GM12892 (cell line): ENCODE data around the gene ALKBH8.

Experiments
- DNase-seq: peaks from one replicate; pipeline ENCODE4 v3.0.0; 2011; ENCODE audit not compliant: insufficient read length
- FAIRE-seq: peaks from 2 replicates; lab custom pipeline; 2011; peaks lifted over from hg19 to GRCh38; lab: Jason Lieb, UNC
- POLR2A ChIP-seq: IDR thresholded peaks from 2 replicates; pipeline ENCODE4 v1.6.1; 2011; ENCODE audit warnings: low read depth, low read length, control low read depth
- POLR2AphosphoS5 ChIP-seq: IDR thresholded peaks from 2 replicates; pipeline ENCODE4 v1.6.1; 2011; ENCODE audit warnings: low read depth, low read length, control low read depth
- TAF1 ChIP-seq: IDR thresholded peaks from 2 replicates; pipeline ENCODE4 v1.6.1; 2011; ENCODE audit warnings: low read depth, mild to moderate bottlenecking, control low read depth, low read length, borderline replicate concordance

The ALKBH8 gene

DNA sequence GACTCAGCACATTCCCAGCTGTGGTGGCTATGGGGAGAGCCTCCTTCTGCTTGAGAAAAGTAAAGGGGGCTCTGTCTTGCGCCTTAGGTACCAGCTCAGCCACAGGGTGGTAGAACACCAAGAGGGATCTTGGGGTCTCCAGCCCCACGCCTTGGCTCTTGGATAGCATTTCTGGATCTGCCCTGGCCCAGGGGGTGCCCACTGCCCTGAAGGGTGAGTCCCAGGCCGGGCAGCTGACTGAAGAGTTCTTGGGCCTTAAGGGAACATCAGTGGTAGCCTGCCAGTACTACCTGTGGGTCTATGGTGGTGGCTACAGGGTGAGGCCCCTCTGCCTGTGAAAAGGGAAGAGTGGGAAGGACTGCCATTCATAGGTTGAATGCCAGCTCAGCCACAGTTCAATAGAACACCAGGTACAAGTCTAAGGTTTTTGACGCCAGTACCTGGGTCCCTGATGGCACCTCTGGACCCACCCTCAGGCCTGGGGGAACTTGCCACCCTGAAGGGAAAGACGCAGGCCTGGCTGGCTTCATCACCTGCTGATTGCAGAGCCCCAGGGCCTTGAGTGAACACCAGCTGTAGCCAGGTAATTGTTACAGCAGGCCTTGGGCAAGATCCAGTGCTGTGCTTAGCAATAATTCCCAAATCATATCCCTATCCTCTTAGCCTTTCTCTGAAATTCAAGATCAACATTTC, 111.8 kb downstream of the ALKBH8 start:
- DNase-seq (no peak), FAIRE-seq (no peak)
- no peak for TF ChIP-seq TAF1
- no peak for TF ChIP-seq POLR2A
- no peak for TF ChIP-seq POLR2AphosphoS5
